ENCODE measurements around the gene PRDM2. TPM values are rescaled to one million over a fixed set of nuclear protein-coding genes. Genes with fewer than 3 reads are reported as not detected.

The PRDM2 gene
- polyA plus RNA-seq, 3 donors: 4.1 to 22.5 (median 7.6) TPM

DNA sequence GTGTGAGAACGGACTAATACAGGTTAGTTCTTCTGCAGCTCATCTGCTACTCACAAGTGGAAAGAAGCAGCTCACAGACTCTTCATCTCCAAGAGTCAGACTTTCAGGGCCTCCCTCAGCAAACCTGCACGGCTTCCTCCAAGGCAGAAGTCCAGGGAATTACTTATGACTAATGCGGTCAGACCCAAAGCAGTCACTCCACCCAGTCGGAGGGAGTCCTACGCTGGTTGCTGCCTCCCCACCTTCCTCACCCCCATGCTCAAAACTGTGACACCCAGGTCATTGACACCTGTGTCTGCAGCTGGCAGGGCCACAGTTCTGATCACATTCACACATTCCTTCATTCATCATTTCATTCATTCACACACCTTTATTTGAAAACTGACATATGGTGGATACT, 38.4 kb upstream of the PRDM2 start:
- intact Hi-C loops (cut with micrococcal nuclease): loop anchor here in 1 of 2 donors (5.0 kb wide), 1 partner anchor 296 kb away; no protein-coding TSS in a partner anchor
- H2AFZ ChIP-seq (ENCODE audit: insufficient read depth, low read depth, low read length, poor library complexity, severe bottlenecking): no peak overlapping the region
- H3K27me3 ChIP-seq (ENCODE audit: control insufficient read depth in 2 of 2, insufficient read depth in 2 of 2, low read length in 2 of 2): no peaks in the 10 kb centered on the region
- H3K36me3 ChIP-seq (replicated peaks in 1 of 2; ENCODE audit: control insufficient read depth in 1 of 2, insufficient read depth in 2 of 2, low read length in 2 of 2): no peaks in the 10 kb centered on the region
- H3K4me1 Mint-ChIP-seq: peaks cover 42% of the 10 kb centered on the region
- H3K4me1 ChIP-seq (ENCODE audit: control insufficient read depth in 1 of 2, insufficient read depth in 2 of 2, low read length in 2 of 2): peaks cover 41 to 42% of the 10 kb centered on the region in 2 donors
- H3K9me3 Mint-ChIP-seq: peaks cover 3 to 18% (median 10%) of the 10 kb centered on the region in 7 donors
- H3K9ac ChIP-seq (ENCODE audit: insufficient read depth, low read length, poor library complexity, severe bottlenecking): no peak overlapping the region
- peaks cover 0 to 2% of the 10 kb centered on the region in 2 donors for H3K36me3 Mint-ChIP-seq
- H3K4me3 ChIP-seq (replicated peaks in 1 of 3; ENCODE audit: low read depth in 2 of 3, low read length in 3 of 3): no peak overlapping the region
- no peak overlapping the region for H3K27ac ChIP-seq (ENCODE audit: low read depth in 1 of 2, low read length in 2 of 2)
- no peak overlapping the region for H3K27ac Mint-ChIP-seq
- no peak overlapping the region for H3K4me3 Mint-ChIP-seq
- peaks cover 1 to 2% (median 2%) of the 10 kb centered on the region in 3 donors for H3K27me3 Mint-ChIP-seq (ENCODE audit: low read depth in 3 of 3)
- no peak for DNase-seq
- H3K9me3 ChIP-seq (replicated peaks in 1 of 2; ENCODE audit: control insufficient read depth in 1 of 2, insufficient read depth in 1 of 2, low read length in 2 of 2): peaks cover 0 to 7% of the 10 kb centered on the region in 2 donors
- H4K20me1 ChIP-seq (ENCODE audit: insufficient read depth, low read length): no peaks in the 10 kb centered on the region
- TF ChIP-seq, protein P1, sequence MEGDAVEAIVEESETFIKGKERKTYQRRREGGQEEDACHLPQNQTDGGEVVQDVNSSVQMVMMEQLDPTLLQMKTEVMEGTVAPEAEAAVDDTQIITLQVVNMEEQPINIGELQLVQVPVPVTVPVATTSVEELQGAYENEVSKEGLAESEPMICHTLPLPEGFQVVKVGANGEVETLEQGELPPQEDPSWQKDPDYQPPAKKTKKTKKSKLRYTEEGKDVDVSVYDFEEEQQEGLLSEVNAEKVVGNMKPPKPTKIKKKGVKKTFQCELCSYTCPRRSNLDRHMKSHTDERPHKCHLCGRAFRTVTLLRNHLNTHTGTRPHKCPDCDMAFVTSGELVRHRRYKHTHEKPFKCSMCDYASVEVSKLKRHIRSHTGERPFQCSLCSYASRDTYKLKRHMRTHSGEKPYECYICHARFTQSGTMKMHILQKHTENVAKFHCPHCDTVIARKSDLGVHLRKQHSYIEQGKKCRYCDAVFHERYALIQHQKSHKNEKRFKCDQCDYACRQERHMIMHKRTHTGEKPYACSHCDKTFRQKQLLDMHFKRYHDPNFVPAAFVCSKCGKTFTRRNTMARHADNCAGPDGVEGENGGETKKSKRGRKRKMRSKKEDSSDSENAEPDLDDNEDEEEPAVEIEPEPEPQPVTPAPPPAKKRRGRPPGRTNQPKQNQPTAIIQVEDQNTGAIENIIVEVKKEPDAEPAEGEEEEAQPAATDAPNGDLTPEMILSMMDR (IDR thresholded peaks at IDR 0.05): no peak
- 93% methylated on average over 4 of the region's 5 CpGs for WGBS (ENCODE audit: insufficient coverage)
- no peak overlapping the region for H3K4me2 ChIP-seq (replicated peaks; ENCODE audit: extremely low read depth, low read length, poor library complexity, severe bottlenecking)
- no peaks in the 10 kb centered on the region for H3K79me2 ChIP-seq (ENCODE audit: insufficient read depth, low read length)

DNA sequence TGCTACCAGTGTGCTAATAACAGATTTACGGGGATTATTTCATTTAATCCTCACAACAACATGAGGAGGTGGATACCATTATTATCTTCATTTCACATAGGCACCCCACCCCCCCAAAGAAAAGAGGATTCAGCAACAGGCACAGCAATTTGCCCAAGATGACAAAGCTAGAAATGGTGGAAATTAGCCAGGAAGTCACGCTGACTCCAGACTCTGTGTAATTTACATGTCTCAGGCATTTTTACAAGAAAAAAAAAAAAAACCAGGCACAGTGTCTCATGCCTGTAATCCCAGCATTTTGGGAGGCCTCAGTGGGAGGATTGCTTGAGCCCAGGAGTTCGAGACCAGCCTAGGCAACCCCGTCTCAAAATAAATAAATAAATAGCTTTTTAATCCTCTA, 37.5 kb upstream of the PRDM2 start:
- Histone ChIP-seq H3K4me2 (replicated peaks; ENCODE audit: extremely low read depth, low read length, poor library complexity, severe bottlenecking) (peak overlapping the region; percentile 42), H3K4me1 (ENCODE audit: control insufficient read depth in 1 of 2, insufficient read depth in 2 of 2, low read length in 2 of 2) (peaks cover 41 to 42% of the 10 kb centered on the region in 2 donors), H3K79me2 (ENCODE audit: insufficient read depth, low read length) (no peaks in the 10 kb centered on the region), H3K27me3 (ENCODE audit: control insufficient read depth in 2 of 2, insufficient read depth in 2 of 2, low read length in 2 of 2) (no peaks in the 10 kb centered on the region), H3K9me3 (replicated peaks in 1 of 2; ENCODE audit: control insufficient read depth in 1 of 2, insufficient read depth in 1 of 2, low read length in 2 of 2) (peaks cover 0 to 7% of the 10 kb centered on the region in 2 donors), H4K20me1 (ENCODE audit: insufficient read depth, low read length) (no peaks in the 10 kb centered on the region), H3K4me3 (replicated peaks in 1 of 3; ENCODE audit: low read depth in 2 of 3, low read length in 3 of 3) (peak overlapping the region in 1 of 3 experiments; percentile 50), H3K27ac (ENCODE audit: low read depth in 1 of 2, low read length in 2 of 2) (no peak overlapping the region), H2AFZ (ENCODE audit: insufficient read depth, low read depth, low read length, poor library complexity, severe bottlenecking) (no peak overlapping the region), H3K9ac (ENCODE audit: insufficient read depth, low read length, poor library complexity, severe bottlenecking) (no peak overlapping the region), H3K36me3 (replicated peaks in 1 of 2; ENCODE audit: control insufficient read depth in 1 of 2, insufficient read depth in 2 of 2, low read length in 2 of 2) (no peaks in the 10 kb centered on the region)
- WGBS (ENCODE audit: insufficient coverage): 0% methylated on average over 1 of the region's 4 CpGs
- H3K36me3 Mint-ChIP-seq: peaks cover 0 to 2% of the 10 kb centered on the region in 2 donors
- peaks cover 0 to 1% (median 0%) of the 10 kb centered on the region in 3 donors for H3K27me3 Mint-ChIP-seq (ENCODE audit: low read depth in 3 of 3)
- intact Hi-C loops (cut with micrococcal nuclease): loop anchor here in 1 of 2 donors (5.0 kb wide), 1 partner anchor 295 kb away; no protein-coding TSS in a partner anchor
- peak; percentile 32 to 66 (median 60) for DNase-seq
- TF ChIP-seq, protein P1 (IDR thresholded peaks at IDR 0.05): no peak
- peaks cover 42% of the 10 kb centered on the region for H3K4me1 Mint-ChIP-seq
- H3K27ac Mint-ChIP-seq: peak overlapping the region in 3 of 7 donors; percentile 11 to 65 (median 33)
- H3K4me3 Mint-ChIP-seq: peak overlapping the region in 1 of 2 donors; percentile 85
- H3K9me3 Mint-ChIP-seq: peaks cover 3 to 14% (median 10%) of the 10 kb centered on the region in 7 donors

Data from CD14-positive monocyte (primary cell).